CD14-positive monocyte (primary cell): ENCODE results near the gene ANO2. TPM values are rescaled to one million over a fixed set of nuclear protein-coding genes. Genes with fewer than 3 reads are reported as not detected.

Experiments used
- DNase-seq, 3 donors: peaks; one replicate each; pipeline ENCODE4 v3.0.0-alpha.2; 2011 to 2022
- H2AFZ ChIP-seq: 2 replicates; pipeline ENCODE4 v1.6.0; 2012; ENCODE audit warnings: mild to moderate bottlenecking, low read depth, low read length, inconsistent platforms; ENCODE audit not compliant: insufficient read depth, poor library complexity, severe bottlenecking
- H3K27ac ChIP-seq, 2 donors: 1 replicate in 1 of 2; 2 replicates in 1 of 2; pipeline ENCODE4 v1.5.1; 2012 to 2013; ENCODE audit warnings: low read length in 2 of 2, control low read depth in 1 of 2, inconsistent platforms in 1 of 2, low read depth in 1 of 2, mild to moderate bottlenecking in 1 of 2
- H3K27me3 ChIP-seq, 2 donors: one replicate each; pipeline versions ENCODE4 v1.6.0 to v1.6.1; 2011 to 2013; ENCODE audit warnings: low read length in 2 of 2; ENCODE audit not compliant: control insufficient read depth in 2 of 2, insufficient read depth in 2 of 2
- H3K36me3 ChIP-seq, 2 donors: replicated peaks in 1 of 2; 1 replicate in 1 of 2; 2 replicates in 1 of 2; pipeline versions ENCODE4 v1.5.1 to v1.6.1; 2012 to 2013; ENCODE audit warnings: low read length in 2 of 2, control low read depth in 1 of 2, inconsistent platforms in 1 of 2, mild to moderate bottlenecking in 1 of 2; ENCODE audit not compliant: insufficient read depth in 2 of 2, control insufficient read depth in 1 of 2
- H3K4me1 ChIP-seq, 2 donors: 1 replicate in 1 of 2; 2 replicates in 1 of 2; pipeline versions ENCODE4 v1.5.1 to v1.6.1; 2012 to 2013; ENCODE audit warnings: low read length in 2 of 2, control low read depth in 1 of 2, inconsistent platforms in 1 of 2, mild to moderate bottlenecking in 1 of 2, moderate library complexity in 1 of 2; ENCODE audit not compliant: insufficient read depth in 2 of 2, control insufficient read depth in 1 of 2
- H3K4me2 ChIP-seq: replicated peaks from 2 replicates; pipeline ENCODE3; 2012; ENCODE audit warnings: low read length, moderate library complexity, mild to moderate bottlenecking; ENCODE audit not compliant: poor library complexity, severe bottlenecking; ENCODE audit errors: extremely low read depth
- H3K4me3 ChIP-seq, 3 experiments: fragments of 200-600 bp in 1 of 3; sonication (generic) in 1 of 3; replicated peaks in 1 of 3; 1 replicate in 2 of 3; 2 replicates in 1 of 3; pipeline ENCODE4 v1.5.1; 2011 to 2013; ENCODE audit warnings: low read length in 3 of 3, mild to moderate bottlenecking in 3 of 3, control low read depth in 2 of 3, low read depth in 2 of 3, inconsistent platforms in 1 of 3, moderate library complexity in 1 of 3
- H3K79me2 ChIP-seq: 2 replicates; pipeline ENCODE4 v1.6.0; 2012; ENCODE audit warnings: mild to moderate bottlenecking, control low read depth, inconsistent platforms, low read length, moderate library complexity; ENCODE audit not compliant: insufficient read depth
- H3K9ac ChIP-seq: 2 replicates; pipeline ENCODE4 v1.6.0; 2017; ENCODE audit warnings: low read length, mild to moderate bottlenecking; ENCODE audit not compliant: insufficient read depth, poor library complexity, severe bottlenecking
- H3K9me3 ChIP-seq, 2 donors: replicated peaks in 1 of 2; 1 replicate in 1 of 2; 2 replicates in 1 of 2; pipeline versions ENCODE4 v1.5.1 to v1.6.1; 2012 to 2013; ENCODE audit warnings: low read length in 2 of 2, control low read depth in 1 of 2; ENCODE audit not compliant: control insufficient read depth in 1 of 2, insufficient read depth in 1 of 2
- H4K20me1 ChIP-seq: 2 replicates; pipeline ENCODE4 v1.6.0; 2012; ENCODE audit warnings: mild to moderate bottlenecking, low read length, control low read depth, moderate library complexity; ENCODE audit not compliant: insufficient read depth
- H3K27ac Mint-ChIP-seq, 7 donors: one replicate each; pipeline ENCODE4 v1.8.0; 2020; ENCODE audit warnings: mild to moderate bottlenecking in 7 of 7, mixed read lengths in 7 of 7, moderate library complexity in 6 of 7, inconsistent platforms in 2 of 7
- H3K27me3 Mint-ChIP-seq, 3 donors: one replicate each; pipeline ENCODE4 v1.8.0; 2021 to 2022; ENCODE audit warnings: low read depth in 3 of 3, mild to moderate bottlenecking in 3 of 3, mixed read lengths in 3 of 3, moderate library complexity in 3 of 3, inconsistent platforms in 1 of 3
- H3K36me3 Mint-ChIP-seq, 2 donors: one replicate each; pipeline ENCODE4 v1.8.0; 2020; ENCODE audit warnings: mixed read lengths in 2 of 2, inconsistent platforms in 1 of 2, mild to moderate bottlenecking in 1 of 2
- H3K4me1 Mint-ChIP-seq: one replicate; pipeline ENCODE4 v1.8.0; 2020; ENCODE audit warnings: mild to moderate bottlenecking, mixed read lengths
- H3K4me3 Mint-ChIP-seq, 2 donors: one replicate each; pipeline ENCODE4 v1.8.0; 2020; ENCODE audit warnings: mild to moderate bottlenecking in 2 of 2, mixed read lengths in 2 of 2, moderate library complexity in 1 of 2
- H3K9me3 Mint-ChIP-seq, 7 donors: one replicate each; pipeline ENCODE4 v1.8.0; 2020 to 2022; ENCODE audit warnings: mixed read lengths in 7 of 7, mild to moderate bottlenecking in 6 of 7, moderate library complexity in 6 of 7, inconsistent platforms in 2 of 7
- WGBS: methylation state at CpG from one replicate; pipeline ENCODE4 v1.1.5; 2013; ENCODE audit warnings: missing lambda C conversion rate; ENCODE audit not compliant: insufficient coverage; 5-methylcytosine and 5-hydroxymethylcytosine counted together
- intact Hi-C, 2 donors: fragments of 100-400 bp; cut with micrococcal nuclease; formaldehyde crosslinking; loops; one replicate each; pipeline versions ENCODE4 v1.15.0 to v1.15.1; 2023
- polyA plus RNA-seq, 3 donors: library from polyadenylated mRNA; depleted of rRNA in 1 of 3; unstranded in 2 of 3; stranded (reverse) in 1 of 3; fragments of 300-500 nt in 2 of 3; fragments of >200 nt in 1 of 3; fragmentation: Illumina TruSeq in 2 of 3; gene quantifications; 1 replicate in 2 of 3; 2 replicates in 1 of 3; pipeline ENCODE4 v1.2.3, GENCODE V29; 2012 to 2021
- TF ChIP-seq, protein P1 (sequence below): fragments of 200-600 bp; IDR thresholded peaks from one replicate; pipeline ENCODE4 v1.8.0; 2022; ENCODE audit warnings: antibody characterized with exemption, mild to moderate bottlenecking

Gene ANO2
- polyA plus RNA-seq, 3 donors: not detected

DNA sequence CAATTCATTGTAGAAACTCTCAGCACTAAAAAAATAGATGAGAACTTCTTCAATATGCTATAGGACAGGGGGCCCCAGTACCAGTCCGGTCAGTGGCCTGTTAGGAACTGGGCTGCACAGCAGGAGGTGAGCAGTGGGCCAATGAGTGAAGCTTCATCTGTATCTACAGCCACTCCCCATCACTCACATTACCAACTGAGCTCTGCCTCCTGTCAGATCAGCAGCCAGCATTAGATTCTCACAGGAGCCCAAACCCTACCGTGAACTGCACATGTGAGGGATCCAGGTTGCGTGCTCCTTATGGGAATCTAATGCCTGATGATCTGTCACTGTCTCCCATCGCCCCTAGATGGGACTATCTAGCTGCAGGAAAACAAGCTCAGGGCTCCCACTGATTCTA lies 15.7 kb upstream of the ANO2 start:
- TF ChIP-seq, protein P1, sequence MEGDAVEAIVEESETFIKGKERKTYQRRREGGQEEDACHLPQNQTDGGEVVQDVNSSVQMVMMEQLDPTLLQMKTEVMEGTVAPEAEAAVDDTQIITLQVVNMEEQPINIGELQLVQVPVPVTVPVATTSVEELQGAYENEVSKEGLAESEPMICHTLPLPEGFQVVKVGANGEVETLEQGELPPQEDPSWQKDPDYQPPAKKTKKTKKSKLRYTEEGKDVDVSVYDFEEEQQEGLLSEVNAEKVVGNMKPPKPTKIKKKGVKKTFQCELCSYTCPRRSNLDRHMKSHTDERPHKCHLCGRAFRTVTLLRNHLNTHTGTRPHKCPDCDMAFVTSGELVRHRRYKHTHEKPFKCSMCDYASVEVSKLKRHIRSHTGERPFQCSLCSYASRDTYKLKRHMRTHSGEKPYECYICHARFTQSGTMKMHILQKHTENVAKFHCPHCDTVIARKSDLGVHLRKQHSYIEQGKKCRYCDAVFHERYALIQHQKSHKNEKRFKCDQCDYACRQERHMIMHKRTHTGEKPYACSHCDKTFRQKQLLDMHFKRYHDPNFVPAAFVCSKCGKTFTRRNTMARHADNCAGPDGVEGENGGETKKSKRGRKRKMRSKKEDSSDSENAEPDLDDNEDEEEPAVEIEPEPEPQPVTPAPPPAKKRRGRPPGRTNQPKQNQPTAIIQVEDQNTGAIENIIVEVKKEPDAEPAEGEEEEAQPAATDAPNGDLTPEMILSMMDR: no peak
- no peaks in the 10 kb centered on the region for H3K27me3 ChIP-seq
- no peak overlapping the region for H3K4me3 ChIP-seq
- no peak overlapping the region for H3K4me3 Mint-ChIP-seq
- peaks cover 0 to 9% (median 2%) of the 10 kb centered on the region in 7 donors for H3K9me3 Mint-ChIP-seq
- H3K36me3 ChIP-seq: no peaks in the 10 kb centered on the region
- no peaks in the 10 kb centered on the region for H3K4me1 Mint-ChIP-seq
- H3K4me1 ChIP-seq: no peaks in the 10 kb centered on the region
- no peaks in the 10 kb centered on the region for H3K36me3 Mint-ChIP-seq
- intact Hi-C loops: no loop called here
- H3K9me3 ChIP-seq: no peaks in the 10 kb centered on the region
- no peak for DNase-seq
- H3K27ac Mint-ChIP-seq: no peak overlapping the region
- no peak overlapping the region for H3K27ac ChIP-seq
- WGBS: 100% methylated on average over 2 of the region's 4 CpGs
- peaks cover 5 to 23% (median 7%) of the 10 kb centered on the region in 3 donors for H3K27me3 Mint-ChIP-seq
- H3K79me2 ChIP-seq: no peaks in the 10 kb centered on the region
- H4K20me1 ChIP-seq: no peaks in the 10 kb centered on the region
- no peak overlapping the region for H3K4me2 ChIP-seq
- no peak overlapping the region for H2AFZ ChIP-seq
- H3K9ac ChIP-seq: no peak overlapping the region

GRCh38 chr12:5956987-5957386 lies 11.9 kb upstream of the ANO2 start:
- no peak overlapping the region for H3K27ac ChIP-seq
- no peak overlapping the region for H3K4me2 ChIP-seq
- Mint-ChIP-seq H3K27me3 (peaks cover 7 to 8% (median 8%) of the 10 kb centered on the region in 3 donors), H3K9me3 (peaks cover 0 to 10% (median 3%) of the 10 kb centered on the region in 7 donors), H3K4me1 (no peaks in the 10 kb centered on the region), H3K27ac (no peak overlapping the region), H3K4me3 (no peak overlapping the region), H3K36me3 (no peaks in the 10 kb centered on the region)
- intact Hi-C loops: no loop called here
- H3K9ac ChIP-seq: no peak overlapping the region
- no peaks in the 10 kb centered on the region for H3K9me3 ChIP-seq
- no peak overlapping the region for H2AFZ ChIP-seq
- no peak for DNase-seq
- no peaks in the 10 kb centered on the region for H3K36me3 ChIP-seq
- no peaks in the 10 kb centered on the region for H3K4me1 ChIP-seq
- no peaks in the 10 kb centered on the region for H3K79me2 ChIP-seq
- no peaks in the 10 kb centered on the region for H4K20me1 ChIP-seq
- H3K4me3 ChIP-seq: no peak overlapping the region
- no CpG with 5 or more reads among the region's 5 CpGs for WGBS
- TF ChIP-seq, protein P1: no peak
- peaks cover under 1 to 2% of the 10 kb centered on the region in 2 donors for H3K27me3 ChIP-seq
